ENCODE measurements around the gene RMND5A.

Gene RMND5A

GRCh38 chr2:86673011-86673410, 47.1 kb upstream of the RMND5A start:
- Histone ChIP-seq H3K4me3 (ENCODE audit: low read depth, low read length) (no peak overlapping the region), H3K27ac (ENCODE audit: extremely low read depth, low read depth, low read length) (no peak overlapping the region), H3K4me1 (ENCODE audit: control insufficient read depth, insufficient read depth, low read length) (no peaks in the 10 kb centered on the region), H3K36me3 (ENCODE audit: control insufficient read depth in 2 of 2, insufficient read depth in 1 of 2, low read length in 2 of 2) (no peaks in the 10 kb centered on the region), H3K9me3 (ENCODE audit: control insufficient read depth, insufficient read depth, low read depth, low read length) (no peaks in the 10 kb centered on the region)
- ChIA-PET POLR2A (no interaction called here), CTCF (no interaction called here)
- TF ChIP-seq ZNF18 (tag by site-specific recombination; IDR thresholded peaks at IDR 0.05) (no peak), WT1 (tag by site-specific recombination; IDR thresholded peaks at IDR 0.05) (no peak), ZNF76 (tag by site-specific recombination; IDR thresholded peaks at IDR 0.05; ENCODE audit: borderline replicate concordance, low read depth) (no peak), ZNF664 (tag by site-specific recombination; IDR thresholded peaks at IDR 0.05) (no peak), ZNF561 (tag by site-specific recombination; IDR thresholded peaks at IDR 0.05; ENCODE audit: borderline replicate concordance) (no peak), SP2 (tag by site-specific recombination; IDR thresholded peaks at IDR 0.05) (no peak), AEBP2 (tag by site-specific recombination; IDR thresholded peaks at IDR 0.05; ENCODE audit: borderline replicate concordance) (no peak), ZSCAN30 (tag by site-specific recombination; IDR thresholded peaks at IDR 0.05) (no peak), ZBTB21 (tag by site-specific recombination; IDR thresholded peaks at IDR 0.05) (no peak), ZNF214 (tag by site-specific recombination; IDR thresholded peaks at IDR 0.05; ENCODE audit: borderline replicate concordance) (no peak)

GRCh38 chr2:86673986-86674670, 46.0 kb upstream of the RMND5A start:
- H3K4me3 ChIP-seq (ENCODE audit: low read depth, low read length) = no peak overlapping the region
- no peaks in the 10 kb centered on the region for H3K36me3 ChIP-seq (ENCODE audit: control insufficient read depth in 2 of 2, insufficient read depth in 1 of 2, low read length in 2 of 2)
- H3K4me1 ChIP-seq (ENCODE audit: control insufficient read depth, insufficient read depth, low read length) = no peaks in the 10 kb centered on the region
- POLR2A ChIA-PET = no interaction called here
- H3K27ac ChIP-seq (ENCODE audit: extremely low read depth, low read depth, low read length) = no peak overlapping the region
- TF ChIP-seq ZNF449 (tag by site-specific recombination; IDR thresholded peaks at IDR 0.05) (no peak), ZNF280D (tag by site-specific recombination; IDR thresholded peaks at IDR 0.05) (no peak), WT1 (tag by site-specific recombination; IDR thresholded peaks at IDR 0.05) (no peak), ZNF114 (tag by site-specific recombination; IDR thresholded peaks at IDR 0.05) (no peak), ATF2 (tag by site-specific recombination; IDR thresholded peaks at IDR 0.05; ENCODE audit: low read depth) (no peak)
- CTCF ChIA-PET = no interaction called here
- H3K9me3 ChIP-seq (ENCODE audit: control insufficient read depth, insufficient read depth, low read depth, low read length) = no peaks in the 10 kb centered on the region
